HG02870 (cell line): ENCODE measurements around the gene CMKLR1.

Experiments used
- ATAC-seq: cut with Tn5 transposase; IDR thresholded peaks from one replicate; pipeline ENCODE4 v1.9.1; 2021; ENCODE audit warnings: mild to moderate bottlenecking, moderate library complexity; ENCODE audit not compliant: unreplicated experiment

CMKLR1 gene

DNA sequence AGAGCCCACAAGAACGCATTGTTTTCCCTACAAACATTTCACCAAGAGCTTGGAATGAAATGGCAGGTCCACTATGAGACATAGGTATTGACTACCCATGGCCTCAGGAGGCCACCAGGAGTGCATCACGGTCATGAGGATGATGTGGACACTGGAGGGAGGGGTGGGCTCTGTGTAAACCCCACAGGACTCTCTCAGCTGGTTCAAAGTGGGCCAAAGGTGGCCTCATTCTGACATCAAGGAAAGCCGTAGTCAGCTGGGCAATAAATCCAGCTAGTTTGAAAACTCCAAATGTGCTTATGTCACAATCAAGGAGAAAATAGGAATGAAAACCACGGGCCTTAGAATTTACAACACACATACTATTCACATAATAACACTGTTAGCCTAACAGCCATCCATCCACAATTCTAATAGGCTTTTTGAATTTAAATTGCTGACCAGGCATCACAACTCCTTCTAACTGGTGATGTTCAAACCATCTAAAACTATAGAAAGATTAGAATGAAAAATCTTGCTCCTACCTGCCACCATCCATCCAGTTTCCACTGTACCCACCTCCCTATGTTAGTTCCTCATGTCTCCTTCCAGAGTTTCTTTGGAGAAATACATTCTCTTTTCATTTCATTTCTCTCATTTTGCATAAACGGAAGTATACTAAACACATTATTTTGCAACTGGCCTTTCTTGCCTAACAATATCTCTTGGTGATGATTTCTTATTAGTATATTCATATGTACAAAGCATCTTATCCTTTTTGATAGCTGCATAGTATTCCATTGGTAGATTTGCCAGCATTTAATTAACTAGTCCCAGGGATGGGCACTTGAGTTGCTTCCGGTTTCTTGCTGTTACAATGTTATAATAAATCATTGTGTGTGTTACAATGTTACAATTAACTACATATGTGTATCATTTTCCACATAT lies 21.5 kb downstream of the CMKLR1 start:
- ATAC-seq = no peak

GRCh38 chr12:108316176-108317086 lies 22.7 kb downstream of the CMKLR1 start:
- ATAC-seq = no peak

GRCh38 chr12:108315486-108316105 lies 23.5 kb downstream of the CMKLR1 start:
- ATAC-seq = no peak

GRCh38 chr12:108313606-108314351 lies 25.3 kb downstream of the CMKLR1 start:
- no peak for ATAC-seq

- ATAC-seq = no peak
Observed at GRCh38 chr12:108313241-108313605, 25.9 kb downstream of the CMKLR1 start.

DNA sequence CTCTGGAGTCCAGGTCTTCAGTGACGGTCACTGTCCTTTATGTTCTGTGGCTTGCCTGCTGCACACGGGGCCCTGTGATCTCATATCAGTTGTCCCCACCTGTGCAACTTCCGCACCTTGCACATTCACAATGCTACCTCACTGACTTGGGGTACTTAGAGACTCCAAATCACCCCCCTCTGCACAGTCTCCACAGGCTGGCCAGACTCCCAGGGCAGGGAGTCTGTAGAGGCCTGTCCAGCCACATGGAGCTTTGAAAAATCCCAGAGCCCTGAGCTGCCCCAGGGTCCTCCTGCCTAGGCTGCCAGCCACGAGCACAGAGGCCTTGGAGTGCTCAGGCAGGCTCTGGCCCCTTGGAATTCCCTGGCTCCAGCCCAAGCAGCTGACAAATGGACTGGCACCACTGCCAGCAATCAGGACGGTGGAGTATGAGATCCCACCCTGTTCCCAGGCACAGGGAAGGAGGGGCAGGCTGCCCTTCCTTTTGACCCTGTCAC lies 26.4 kb downstream of the CMKLR1 start:
- ATAC-seq = no peak

DNA sequence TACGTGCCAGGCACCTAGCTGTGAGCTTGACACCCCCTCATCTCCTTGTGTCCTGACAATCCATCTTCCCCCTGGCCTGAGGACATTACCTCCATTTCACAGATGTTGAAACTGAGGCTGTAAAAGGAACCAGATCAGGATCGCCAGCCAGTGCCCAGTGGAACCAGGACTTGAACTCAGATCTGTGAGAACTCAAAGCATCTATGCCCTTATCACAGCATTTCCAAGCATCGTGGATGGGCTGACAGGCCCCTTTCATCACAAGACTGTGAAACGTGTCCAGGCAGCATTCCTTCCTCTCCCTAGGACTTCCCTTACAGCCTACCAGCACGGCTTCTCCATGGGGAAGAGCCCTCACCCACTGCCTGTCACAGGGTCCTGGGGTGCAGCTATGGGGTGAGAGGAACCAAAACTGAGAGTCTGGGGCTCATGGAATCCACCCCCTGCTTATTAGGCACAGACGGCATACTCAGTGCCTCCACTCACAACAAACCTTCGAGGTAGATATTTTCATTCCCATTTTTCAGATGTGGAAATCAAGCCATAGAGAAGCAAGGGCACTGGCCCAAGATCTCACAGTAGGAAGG lies 26.9 kb downstream of the CMKLR1 start:
- no peak for ATAC-seq

GRCh38 chr12:108311605-108312004 lies 27.5 kb downstream of the CMKLR1 start:
- ATAC-seq = no peak

GRCh38 chr12:108310489-108310888 lies 28.6 kb downstream of the CMKLR1 start:
- no peak for ATAC-seq

DNA sequence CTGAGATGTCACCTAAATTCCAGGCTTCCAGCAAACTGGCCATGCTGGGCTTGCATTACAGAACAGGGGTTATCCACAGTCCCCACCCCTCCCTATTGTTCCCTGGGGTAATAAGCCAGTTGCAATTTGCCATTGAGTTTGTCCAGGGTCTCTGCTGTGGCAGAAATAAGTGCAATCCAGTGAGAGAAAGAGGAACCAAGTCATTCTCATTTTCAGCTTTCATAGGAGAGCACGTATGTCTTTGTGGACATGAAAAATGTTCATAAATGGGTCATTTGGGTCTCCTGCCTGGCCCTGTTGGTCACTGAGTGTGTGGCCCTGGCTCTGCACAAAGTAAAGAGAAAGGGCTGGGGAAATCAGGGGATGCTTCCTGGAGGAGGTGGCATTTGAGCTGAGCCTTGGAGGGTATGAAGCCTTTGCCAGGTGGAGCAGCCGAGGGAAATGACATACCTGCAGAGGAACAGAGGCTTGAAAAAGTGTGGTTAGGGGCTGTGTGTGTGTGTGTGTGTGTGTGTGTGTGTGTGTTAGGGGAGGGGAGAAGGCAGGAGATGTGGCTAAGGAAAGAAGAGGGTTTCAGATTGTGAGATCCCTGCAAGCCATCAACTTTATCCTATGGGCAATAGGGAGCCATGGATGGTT lies 29.3 kb downstream of the CMKLR1 start:
- peak; percentile 47 for ATAC-seq

- ATAC-seq = no peak
Observed at GRCh38 chr12:108308395-108309085, 30.6 kb downstream of the CMKLR1 start.

- no peak for ATAC-seq
Observed at GRCh38 chr12:108307006-108307405, 32.1 kb downstream of the CMKLR1 start.

DNA sequence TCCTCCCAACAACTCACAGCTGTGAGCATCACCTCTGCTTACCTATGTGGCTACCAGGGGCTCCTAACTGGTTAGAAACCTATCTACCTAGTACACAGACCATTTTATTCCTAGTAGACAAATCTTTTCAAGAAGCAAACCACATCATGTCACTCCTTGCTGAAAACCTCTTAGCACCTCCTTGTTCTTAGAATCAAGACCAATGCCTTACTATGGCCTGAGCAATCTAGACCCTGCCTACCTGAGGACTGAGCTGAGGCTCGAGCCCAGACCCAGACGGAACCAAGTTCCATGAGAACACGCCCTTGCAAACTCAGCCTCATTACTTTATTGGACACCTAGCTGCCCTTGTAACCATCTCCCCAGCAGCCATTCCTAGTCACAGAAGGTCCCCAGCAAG lies 32.6 kb downstream of the CMKLR1 start:
- ATAC-seq = no peak

DNA sequence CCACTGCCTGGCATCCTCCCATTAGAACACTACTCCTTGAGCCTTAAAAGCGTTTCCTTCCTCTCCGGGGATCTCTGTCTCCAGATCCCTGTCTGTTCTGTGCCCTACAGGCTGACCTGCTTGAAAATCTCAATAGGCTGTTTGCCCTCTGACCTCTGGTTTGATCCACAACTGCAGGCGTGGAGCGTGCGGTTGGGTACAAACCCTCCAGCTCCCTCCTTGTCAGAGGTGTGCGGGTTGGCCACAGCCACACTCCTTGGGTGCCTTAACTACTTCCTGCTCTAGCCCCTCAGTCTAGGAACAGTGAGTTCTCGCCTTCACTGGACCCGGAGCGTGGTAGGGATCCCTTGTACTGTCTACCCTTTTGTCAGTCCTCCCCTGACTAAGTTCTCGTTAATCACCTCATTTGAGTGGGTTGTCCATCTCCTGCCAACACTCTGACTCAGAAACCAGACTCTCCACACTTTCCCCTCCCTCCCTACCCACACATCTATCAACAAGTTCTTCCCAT lies 33.1 kb downstream of the CMKLR1 start:
- no peak for ATAC-seq

DNA sequence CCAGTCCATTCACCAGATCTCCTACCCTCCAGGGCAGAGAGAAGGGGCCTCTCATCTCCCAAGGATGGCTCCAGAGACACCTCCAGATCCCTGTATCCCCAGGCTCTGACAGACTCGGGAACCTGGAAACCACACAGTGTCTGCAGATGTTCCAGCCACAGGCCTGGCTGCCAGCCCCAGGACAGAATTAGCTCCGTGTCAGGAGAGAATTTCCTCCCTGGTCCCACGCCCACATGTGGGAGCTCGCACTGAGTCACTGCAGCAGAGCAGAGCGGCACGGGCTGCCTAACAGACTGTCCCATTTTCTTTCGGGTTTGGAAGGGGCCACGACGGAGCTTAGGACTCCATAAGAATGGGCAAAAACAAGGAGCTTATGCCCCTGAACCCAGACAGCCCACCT lies 33.6 kb downstream of the CMKLR1 start:
- no peak for ATAC-seq

- ATAC-seq = no peak
Observed at GRCh38 chr12:108304633-108305032, 34.5 kb downstream of the CMKLR1 start.

GRCh38 chr12:108303703-108304102 lies 35.4 kb downstream of the CMKLR1 start:
- ATAC-seq = no peak

- no peak for ATAC-seq
Observed at GRCh38 chr12:108302403-108303311, 36.5 kb downstream of the CMKLR1 start.
